Measurements from ENCODE around the gene TPP2.

TPP2 gene

DNA sequence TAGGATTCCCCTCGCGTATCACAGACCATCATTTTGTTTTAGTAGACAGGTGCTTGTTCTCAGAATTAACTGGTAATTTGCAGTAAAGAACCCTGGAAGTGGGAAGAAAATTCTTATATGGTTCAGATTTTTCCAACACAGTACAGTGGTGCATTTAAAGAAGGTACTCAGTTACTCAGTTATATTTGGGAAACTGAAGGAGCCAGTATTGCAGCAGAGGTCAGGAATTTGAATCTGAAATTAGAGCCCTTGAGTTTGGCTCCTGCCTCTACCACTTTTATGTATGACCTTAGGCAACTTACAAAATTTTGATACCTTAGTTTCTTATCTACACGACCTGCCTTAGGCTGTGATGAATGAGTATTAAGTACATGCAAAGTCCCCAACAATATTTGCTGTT lies 78.3 kb downstream of the TPP2 start:
- TF ChIP-seq, protein P1, sequence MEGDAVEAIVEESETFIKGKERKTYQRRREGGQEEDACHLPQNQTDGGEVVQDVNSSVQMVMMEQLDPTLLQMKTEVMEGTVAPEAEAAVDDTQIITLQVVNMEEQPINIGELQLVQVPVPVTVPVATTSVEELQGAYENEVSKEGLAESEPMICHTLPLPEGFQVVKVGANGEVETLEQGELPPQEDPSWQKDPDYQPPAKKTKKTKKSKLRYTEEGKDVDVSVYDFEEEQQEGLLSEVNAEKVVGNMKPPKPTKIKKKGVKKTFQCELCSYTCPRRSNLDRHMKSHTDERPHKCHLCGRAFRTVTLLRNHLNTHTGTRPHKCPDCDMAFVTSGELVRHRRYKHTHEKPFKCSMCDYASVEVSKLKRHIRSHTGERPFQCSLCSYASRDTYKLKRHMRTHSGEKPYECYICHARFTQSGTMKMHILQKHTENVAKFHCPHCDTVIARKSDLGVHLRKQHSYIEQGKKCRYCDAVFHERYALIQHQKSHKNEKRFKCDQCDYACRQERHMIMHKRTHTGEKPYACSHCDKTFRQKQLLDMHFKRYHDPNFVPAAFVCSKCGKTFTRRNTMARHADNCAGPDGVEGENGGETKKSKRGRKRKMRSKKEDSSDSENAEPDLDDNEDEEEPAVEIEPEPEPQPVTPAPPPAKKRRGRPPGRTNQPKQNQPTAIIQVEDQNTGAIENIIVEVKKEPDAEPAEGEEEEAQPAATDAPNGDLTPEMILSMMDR (conservative IDR thresholded peaks at IDR 0.05; ENCODE audit: low read depth): no peak
- ChIA-PET POLR2A (ENCODE audit: low non-redundant PET) (no interaction called here), CTCF (no interaction called here)
- H3K27ac ChIP-seq: no peak overlapping the region
- DNase-seq (ENCODE audit: low spot score): no peak

DNA sequence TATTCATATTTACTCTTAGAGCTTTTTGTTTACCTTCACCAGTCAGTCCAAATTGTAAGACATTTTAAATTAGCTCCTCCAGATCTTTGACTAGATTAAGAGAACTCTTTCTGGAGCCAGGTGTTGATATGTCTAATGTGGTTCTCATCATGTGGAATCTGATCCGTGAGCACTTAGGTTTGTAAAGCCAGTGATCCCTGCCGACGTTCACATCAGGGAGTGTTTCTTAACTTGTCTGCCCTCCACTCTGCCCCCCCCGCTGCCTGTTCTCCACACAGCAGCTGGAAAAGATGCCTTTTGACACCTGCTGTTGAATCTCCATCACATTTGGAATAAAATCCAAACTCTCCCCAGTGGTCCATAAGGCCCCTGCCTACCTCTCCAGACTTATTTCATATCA lies 80.3 kb downstream of the TPP2 start:
- DNase-seq (ENCODE audit: low spot score): no peak
- H3K27ac ChIP-seq: no peak overlapping the region
- TF ChIP-seq, protein P1 (conservative IDR thresholded peaks at IDR 0.05; ENCODE audit: low read depth): no peak
- ChIA-PET POLR2A (ENCODE audit: low non-redundant PET) (no interaction called here), CTCF (no interaction called here)

DNA sequence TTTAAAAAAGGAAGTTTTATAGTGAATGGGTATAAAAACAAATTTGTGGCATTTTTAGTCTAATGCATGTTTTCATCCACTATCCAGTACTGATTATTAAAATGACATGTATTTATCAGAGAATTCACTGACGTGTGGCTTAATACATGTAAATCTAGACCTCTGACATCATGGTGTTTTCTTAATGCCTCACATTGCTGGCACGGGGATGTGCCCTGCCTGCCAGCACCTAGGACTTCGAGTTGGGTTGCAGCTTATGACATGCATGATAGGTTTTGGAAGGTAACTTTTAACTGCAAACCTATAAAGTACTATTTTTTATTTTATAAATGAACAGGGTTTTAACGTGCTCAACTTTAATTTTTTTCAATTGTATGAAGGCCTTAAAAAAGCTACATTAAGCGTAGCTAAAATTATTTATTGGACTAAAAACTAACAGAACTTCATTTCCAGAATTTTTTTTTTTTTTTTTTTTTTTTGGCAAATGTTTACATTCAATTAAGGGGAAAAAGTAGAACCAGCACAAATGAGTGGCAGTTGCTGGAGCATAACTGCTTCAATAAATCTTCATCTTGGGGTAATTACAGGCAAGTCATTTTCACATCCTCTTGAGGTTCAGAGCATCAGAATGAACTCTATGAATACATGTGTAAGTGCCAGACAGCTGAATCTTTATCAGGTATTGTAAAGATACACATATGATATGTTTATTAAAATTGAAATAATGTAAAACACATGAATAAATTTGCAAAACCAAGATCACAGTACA lies 81.7 kb downstream of the TPP2 start:
- POLR2A ChIA-PET (ENCODE audit: low non-redundant PET): interaction anchor here (0.6 to 1.0 kb wide), 2 partner anchors 13 to 62 kb away, joined by 3 read pairs; no protein-coding TSS in a partner anchor
- DNase-seq (ENCODE audit: low spot score): no peak
- TF ChIP-seq, protein P1 (conservative IDR thresholded peaks at IDR 0.05; ENCODE audit: low read depth): no peak
- no peak overlapping the region for H3K27ac ChIP-seq
- CTCF ChIA-PET: interaction anchor here (0.6 kb wide), 1 partner anchor 70 kb away, joined by 4 read pairs; no protein-coding TSS in a partner anchor

DNA sequence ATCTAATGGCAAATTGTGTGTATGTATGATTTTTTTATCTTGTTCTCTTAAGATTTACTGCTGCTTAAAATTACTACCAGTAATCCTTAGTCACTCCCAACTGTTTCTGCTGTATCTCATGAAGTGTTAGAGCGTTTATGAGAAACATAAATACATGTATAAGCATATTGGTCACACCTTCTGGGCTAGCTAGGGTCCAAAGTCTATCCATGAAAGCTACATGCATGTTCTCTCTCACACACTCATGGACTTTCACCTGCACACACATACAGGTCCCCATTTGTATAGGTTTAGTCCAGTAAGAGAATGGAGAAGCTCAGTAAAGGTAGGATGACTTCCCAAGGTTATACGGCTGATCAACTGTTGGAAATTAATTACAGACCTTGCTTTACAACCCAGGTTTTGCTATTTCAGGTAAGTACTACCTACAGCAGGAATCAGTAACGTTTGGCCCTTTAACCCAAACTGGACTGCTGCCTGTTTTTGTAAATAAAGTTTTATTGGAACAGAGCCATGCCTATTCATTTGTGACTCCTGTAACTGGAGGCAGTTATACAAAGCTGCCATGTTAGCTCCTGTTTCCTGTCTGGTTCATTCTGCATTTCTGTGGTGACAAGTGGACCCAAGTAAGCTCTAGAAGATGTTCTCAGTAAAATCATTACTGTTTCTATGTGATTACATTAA lies 82.8 kb downstream of the TPP2 start:
- DNase-seq (ENCODE audit: low spot score): no peak
- H3K27ac ChIP-seq: no peak overlapping the region
- TF ChIP-seq, protein P1 (conservative IDR thresholded peaks at IDR 0.05; ENCODE audit: low read depth): no peak
- POLR2A ChIA-PET (ENCODE audit: low non-redundant PET): no interaction called here
- CTCF ChIA-PET: no interaction called here

DNA sequence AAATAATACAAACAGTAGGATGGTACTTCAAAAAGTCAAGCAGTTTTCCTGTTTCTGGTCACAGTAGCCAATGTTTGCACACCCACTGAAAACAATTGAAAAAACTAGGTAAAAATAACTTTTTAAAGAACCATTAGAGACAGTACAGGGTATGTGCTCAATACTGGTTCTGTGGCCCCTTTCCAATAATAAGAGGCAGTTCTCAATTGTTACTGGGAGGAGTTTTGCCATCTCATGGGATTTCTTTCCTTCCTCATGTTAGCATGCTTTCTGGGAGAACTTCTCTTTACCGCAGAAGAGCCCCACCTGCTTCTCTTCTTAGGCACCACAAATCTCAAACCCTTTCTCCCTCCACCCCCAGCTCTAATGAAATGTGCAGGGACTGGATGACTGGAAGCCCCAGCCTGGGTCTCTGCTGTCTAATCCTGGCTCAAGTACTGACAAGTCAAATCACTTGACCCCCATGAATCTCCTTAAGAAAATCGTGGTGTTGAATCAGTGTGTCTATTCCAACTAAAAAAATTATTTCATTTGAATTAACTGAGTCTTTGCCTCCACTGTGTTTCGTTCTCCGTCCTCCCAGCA lies 83.4 kb downstream of the TPP2 start:
- CTCF ChIA-PET: no interaction called here
- TF ChIP-seq, protein P1 (conservative IDR thresholded peaks at IDR 0.05; ENCODE audit: low read depth): no peak
- POLR2A ChIA-PET (ENCODE audit: low non-redundant PET): no interaction called here
- no peak for DNase-seq (ENCODE audit: low spot score)
- no peak overlapping the region for H3K27ac ChIP-seq

DNA sequence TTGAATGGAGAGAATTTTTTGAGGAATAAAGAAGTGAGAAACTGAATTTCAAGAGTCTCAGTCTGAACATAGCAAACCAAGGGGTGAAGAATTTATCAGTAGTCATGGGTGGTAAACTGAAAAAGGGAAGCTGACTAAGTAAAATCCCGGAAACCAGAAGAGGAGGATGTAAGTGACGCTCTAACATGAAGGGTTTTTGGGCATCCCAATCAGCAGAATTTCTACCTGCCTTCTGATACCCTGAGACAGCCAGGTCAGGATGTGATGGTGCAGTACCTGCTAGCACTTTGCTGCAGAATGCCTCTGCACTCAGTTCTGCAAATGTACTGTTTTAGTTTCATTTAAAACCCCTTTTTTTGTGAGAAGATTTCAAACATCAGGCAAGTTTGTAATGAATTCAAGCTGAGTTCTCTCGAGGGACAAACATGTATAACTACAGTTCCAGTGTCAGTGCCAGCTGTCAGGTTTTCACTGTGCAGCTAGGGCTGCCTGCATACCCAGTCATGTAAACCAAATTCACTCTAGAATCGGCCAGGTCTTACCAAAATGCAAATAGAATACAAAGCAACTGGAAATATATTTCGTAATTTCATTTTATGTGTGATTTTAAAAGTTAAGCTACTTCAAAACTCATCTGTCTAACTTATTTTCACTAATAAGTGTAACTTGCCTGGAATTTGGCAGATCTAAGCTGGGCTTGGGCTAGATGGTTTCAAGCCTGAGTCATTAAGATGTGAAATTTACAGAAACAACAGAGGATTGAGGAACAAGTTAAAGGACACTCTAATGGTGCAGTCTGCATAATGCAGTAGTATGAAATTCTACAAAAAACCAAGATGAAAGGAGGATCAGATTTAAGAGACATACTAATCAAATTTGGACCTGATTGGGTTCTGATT lies 84.3 kb downstream of the TPP2 start:
- ChIA-PET POLR2A (ENCODE audit: low non-redundant PET) (no interaction called here), CTCF (interaction anchor here (0.6 kb wide), 1 partner anchor 70 kb away, joined by 3 read pairs; no protein-coding TSS in a partner anchor)
- no peak for DNase-seq (ENCODE audit: low spot score)
- TF ChIP-seq, protein P1 (conservative IDR thresholded peaks at IDR 0.05; ENCODE audit: low read depth): no peak
- H3K27ac ChIP-seq: no peak overlapping the region

Measured in RWPE1 (cell line).